Mesenteric fat pad (tissue), 1 donor: ENCODE data around the gene ADCY5. TPM values are rescaled to one million over a fixed set of nuclear protein-coding genes. Genes with fewer than 3 reads are reported as not detected.

Experiments
- DNase-seq: peaks from one replicate; pipeline ENCODE4 v3.0.0-alpha.2; 2020; ENCODE audit warnings: low spot score
- total RNA-seq: library from RNA; stranded (reverse); fragmentation: NEBNext Ultra II Directional; extraction: Animal tissue kit (Norgen Biotek cat#: 25700); gene quantifications from one replicate; pipeline ENCODE4 v1.2.1, GENCODE V29; 2021
- donor health status: DM: yes; HTN: yes; CAD: no.

ADCY5 gene
- total RNA-seq, 1 donor from 2014 or later: 107 TPM

- DNase-seq: no peak
These were observed 119.1 kb downstream of the ADCY5 start for GRCh38 chr3:123329636-123330340.

- no peak for DNase-seq
These were observed 119.8 kb downstream of the ADCY5 start for GRCh38 chr3:123328851-123329635.

- no peak for DNase-seq
These were observed 120.7 kb downstream of the ADCY5 start for GRCh38 chr3:123327956-123328850.

GRCh38 chr3:123327480-123327879 lies 121.4 kb downstream of the ADCY5 start:
- no peak for DNase-seq

GRCh38 chr3:123326531-123326930 lies 122.4 kb downstream of the ADCY5 start:
- DNase-seq: no peak

- DNase-seq: no peak
These were observed 123.1 kb downstream of the ADCY5 start for GRCh38 chr3:123325766-123326256.

- DNase-seq: no peak
These were observed 123.8 kb downstream of the ADCY5 start for GRCh38 chr3:123324880-123325765.

- DNase-seq: no peak
These were observed 125.1 kb downstream of the ADCY5 start for GRCh38 chr3:123323781-123324180.

GRCh38 chr3:123322866-123323265 lies 126.0 kb downstream of the ADCY5 start:
- DNase-seq: no peak

- DNase-seq: no peak
These were observed 127.1 kb downstream of the ADCY5 start for GRCh38 chr3:123321806-123322205.

- DNase-seq: no peak
These were observed 128.7 kb downstream of the ADCY5 start for GRCh38 chr3:123320221-123320620.

- DNase-seq: no peak
These were observed 129.1 kb downstream of the ADCY5 start for GRCh38 chr3:123319760-123320159.

- DNase-seq: no peak
These were observed 130.5 kb downstream of the ADCY5 start for GRCh38 chr3:123318374-123318773.

GRCh38 chr3:123317716-123318115 lies 131.2 kb downstream of the ADCY5 start:
- no peak for DNase-seq

GRCh38 chr3:123315271-123315595 lies 133.7 kb downstream of the ADCY5 start:
- no peak for DNase-seq

GRCh38 chr3:123314359-123315270 lies 134.3 kb downstream of the ADCY5 start:
- DNase-seq: no peak

GRCh38 chr3:123313889-123314288 lies 135.0 kb downstream of the ADCY5 start:
- DNase-seq: no peak

- no peak for DNase-seq
These were observed 136.3 kb downstream of the ADCY5 start for GRCh38 chr3:123312331-123313265.
